Kidney (tissue), 14 donors: ENCODE data around the gene PROZ. TPM values are rescaled to one million over a fixed set of nuclear protein-coding genes. Genes with fewer than 3 reads are reported as not detected.

Experiments
- DNase-seq, 5 donors: peaks; one replicate each; pipeline ENCODE4 v3.0.0-alpha.2; 2013 to 2020
- FAIRE-seq: peaks from 2 replicates; lab custom pipeline; 2012; peaks lifted over from hg19 to GRCh38; lab: Jason Lieb, UNC
- H3K27ac ChIP-seq, 2 donors: one replicate each; pipeline ENCODE4 v1.7.0; 2013; ENCODE audit warnings: low read depth in 2 of 2, low read length in 2 of 2, inconsistent platforms in 1 of 2
- H3K27me3 ChIP-seq: one replicate; pipeline ENCODE4 v1.7.1; 2013; ENCODE audit warnings: low read length, inconsistent platforms; ENCODE audit not compliant: control insufficient read depth, insufficient read depth
- H3K36me3 ChIP-seq, 3 donors: one replicate each; pipeline versions ENCODE4 v1.7.0 to v1.7.1; 2013; ENCODE audit warnings: low read length in 3 of 3, control low read depth in 1 of 3, inconsistent platforms in 1 of 3; ENCODE audit not compliant: insufficient read depth in 3 of 3, control insufficient read depth in 2 of 3
- H3K4me1 ChIP-seq, 3 donors: one replicate each; pipeline versions ENCODE4 v1.7.0 to v1.7.1; 2013; ENCODE audit warnings: low read length in 3 of 3, inconsistent platforms in 1 of 3, low read depth in 1 of 3; ENCODE audit not compliant: control insufficient read depth in 2 of 3, insufficient read depth in 2 of 3
- H3K4me3 ChIP-seq, 3 donors: one replicate each; pipeline versions ENCODE4 v1.7.0 to v1.8.1; 2013; ENCODE audit warnings: low read length in 3 of 3, control low read depth in 1 of 3, inconsistent platforms in 1 of 3
- H3K9ac ChIP-seq, 3 donors: one replicate each; pipeline versions ENCODE4 v1.7.0 to v1.7.1; 2013; ENCODE audit warnings: low read length in 3 of 3, control low read depth in 1 of 3, inconsistent platforms in 1 of 3
- H3K9me3 ChIP-seq, 3 donors: one replicate each; pipeline versions ENCODE4 v1.7.0 to v1.7.1; 2013; ENCODE audit warnings: low read length in 3 of 3, control low read depth in 1 of 3, inconsistent platforms in 1 of 3; ENCODE audit not compliant: control insufficient read depth in 2 of 3, insufficient read depth in 1 of 3
- CTCF ChIP-seq: IDR thresholded peaks from 3 replicates; pipeline ENCODE4 v1.5.1; 2012; ENCODE audit warnings: mild to moderate bottlenecking, moderate library complexity, borderline replicate concordance; ENCODE audit not compliant: insufficient read depth; ENCODE audit errors: extremely low read depth
- intact Hi-C: fragments of 100-400 bp; cut with DNase I; formaldehyde crosslinking; loops from one replicate; pipeline ENCODE4 v1.11.1; 2022
- polyA plus RNA-seq: library from polyadenylated mRNA; stranded (reverse); fragments of 350-450 nt; fragmentation: Illumina TruSeq; extraction: RNeasy Lipid Tissue Mini Kit (QIAGEN cat#74804); gene quantifications from one replicate; pipeline ENCODE4 v1.2.3, GENCODE V29; 2014; ENCODE audit warnings: low read depth, low replicate concordance; ENCODE audit not compliant: insufficient read depth
- total RNA-seq: library from RNA; stranded (reverse); fragmentation: NEBNext Ultra II Directional; extraction: Animal tissue kit (Norgen Biotek cat#: 25700); gene quantifications from one replicate; pipeline ENCODE4 v1.2.1, GENCODE V29; 2021
- donor health status: control.
- donor health status: control.
- donor health status: control.
- donor health status: control.
- donor health status: control.
- donor health status: DM: yes; HTN: yes; CAD: no.
- donor health status: Normal renal cell carcinoma (clear cell type).

The PROZ gene
- total and polyA plus RNA-seq, 2 donors from 2014 or later: 20.0 TPM; not detected in 1

- TF ChIP-seq CTCF: no peak
- H3K4me1 ChIP-seq: peaks cover 0 to 3% (median 0%) of the 10 kb centered on the region in 3 donors
- H3K27me3 ChIP-seq: no peaks in the 10 kb centered on the region
- no peaks in the 10 kb centered on the region for H3K36me3 ChIP-seq
- no peak overlapping the region for H3K27ac ChIP-seq
- no peaks in the 10 kb centered on the region for H3K9me3 ChIP-seq
- no peak overlapping the region for H3K4me3 ChIP-seq
- DNase-seq (peak in 2 of 5 donors; percentile 1 to 29), FAIRE-seq (no peak)
- no peak overlapping the region for H3K9ac ChIP-seq
- intact Hi-C loops: no loop called here
These were observed 38.6 kb upstream of the PROZ start for GRCh38 chr13:113119822-113120189.

GRCh38 chr13:113120300-113121182 is 37.9 kb upstream of the PROZ start:
- peaks cover 0 to 3% (median 0%) of the 10 kb centered on the region in 3 donors for H3K4me1 ChIP-seq
- H3K27me3 ChIP-seq: no peaks in the 10 kb centered on the region
- no peak for FAIRE-seq
- peak in 3 of 5 donors; percentile 3 to 51 (median 28) for DNase-seq
- H3K9ac ChIP-seq: no peak overlapping the region
- TF ChIP-seq CTCF: no peak
- no peak overlapping the region for H3K27ac ChIP-seq
- H3K36me3 ChIP-seq: no peaks in the 10 kb centered on the region
- intact Hi-C loops: no loop called here
- no peak overlapping the region for H3K4me3 ChIP-seq
- H3K9me3 ChIP-seq: no peaks in the 10 kb centered on the region

- no peaks in the 10 kb centered on the region for H3K9me3 ChIP-seq
- H3K27ac ChIP-seq: no peak overlapping the region
- DNase-seq (peak in 3 of 5 donors; percentile 8 to 54 (median 37)), FAIRE-seq (no peak)
- H3K27me3 ChIP-seq: no peaks in the 10 kb centered on the region
- no peak for TF ChIP-seq CTCF
- H3K4me1 ChIP-seq: peaks cover 0 to 3% (median 0%) of the 10 kb centered on the region in 3 donors
- intact Hi-C loops: no loop called here
- H3K4me3 ChIP-seq: no peak overlapping the region
- H3K36me3 ChIP-seq: no peaks in the 10 kb centered on the region
- no peak overlapping the region for H3K9ac ChIP-seq
These were observed 37.1 kb upstream of the PROZ start for GRCh38 chr13:113121183-113121927.
